RWPE2 (cell line): ENCODE measurements around the gene CCSER2.

Source experiments
- ATAC-seq: fragments of 200-7000 bp; cut with Tn5 transposase; 3 replicates; pipeline ENCODE4 v1.9.1; 2021; ENCODE audit warnings: low read depth
- DNase-seq: peaks from one replicate; pipeline ENCODE4 v3.0.0-alpha.2; 2020; ENCODE audit warnings: low spot score
- H3K27ac ChIP-seq: fragments of 450-650 bp; 2 replicates; pipeline ENCODE4 v1.5.1; 2017; ENCODE audit warnings: mild to moderate bottlenecking; ENCODE audit not compliant: poor library complexity, severe bottlenecking
- H3K27me3 ChIP-seq: fragments of 250-450 bp; sonication (Bioruptor Pico); 2 replicates; pipeline ENCODE4 v1.5.1; 2021; ENCODE audit warnings: mild to moderate bottlenecking, moderate library complexity; ENCODE audit not compliant: insufficient read depth, poor library complexity, severe bottlenecking
- H3K36me3 ChIP-seq: fragments of 250-450 bp; sonication (Bioruptor Pico); 2 replicates; pipeline ENCODE4 v1.5.1; 2020; ENCODE audit warnings: low read depth, mild to moderate bottlenecking, moderate library complexity
- H3K4me1 ChIP-seq: fragments of 250-450 bp; sonication (Bioruptor Pico); 2 replicates; pipeline ENCODE4 v1.5.1; 2021; ENCODE audit warnings: mild to moderate bottlenecking, moderate library complexity; ENCODE audit not compliant: insufficient read depth, poor library complexity, severe bottlenecking
- H3K4me3 ChIP-seq: fragments of 250-450 bp; sonication (Bioruptor Pico); 2 replicates; pipeline ENCODE4 v1.5.1; 2021; ENCODE audit warnings: mild to moderate bottlenecking, moderate library complexity; ENCODE audit not compliant: severe bottlenecking
- H3K9me3 ChIP-seq: fragments of 250-450 bp; sonication (Bioruptor Pico); 2 replicates; pipeline ENCODE4 v1.5.1; 2021; ENCODE audit warnings: mild to moderate bottlenecking, moderate library complexity; ENCODE audit not compliant: severe bottlenecking
- TF ChIP-seq, protein P1 (sequence below): fragments of 450-650 bp; IDR thresholded peaks from one replicate; pipeline ENCODE4 v1.5.1; 2017; ENCODE audit warnings: mild to moderate bottlenecking, moderate library complexity; ENCODE audit not compliant: poor library complexity, severe bottlenecking

Gene CCSER2

DNA sequence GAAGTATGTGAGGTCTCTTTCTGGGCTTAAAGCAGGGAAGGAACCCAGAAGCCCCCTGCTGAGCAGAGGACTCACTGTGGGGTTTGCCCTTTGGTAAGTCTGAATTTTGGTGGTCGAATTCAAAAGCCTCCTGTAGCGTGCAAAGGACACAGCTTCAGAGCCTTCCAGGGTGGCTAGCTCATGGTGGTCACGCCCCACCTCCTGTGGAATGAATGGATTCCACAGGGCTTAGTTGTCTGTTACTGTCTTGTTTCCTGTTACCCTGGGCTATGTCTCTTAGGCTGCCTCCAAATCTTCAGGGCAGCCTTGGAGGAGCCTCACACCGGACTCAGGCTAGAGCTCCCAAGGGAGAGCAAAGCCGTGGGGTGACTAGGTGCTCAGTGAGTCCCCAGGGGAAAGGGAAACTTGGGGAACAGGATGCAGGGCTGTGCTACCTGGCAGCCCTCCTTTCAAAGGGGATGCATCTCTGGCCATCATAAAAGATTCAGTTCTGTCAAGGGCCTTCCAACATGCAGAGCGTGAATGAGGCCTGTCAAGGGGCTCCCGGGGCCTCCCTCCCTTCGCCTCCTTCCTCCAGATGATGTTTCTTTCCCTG lies 211.7 kb downstream of the CCSER2 start:
- no peak for DNase-seq

DNA sequence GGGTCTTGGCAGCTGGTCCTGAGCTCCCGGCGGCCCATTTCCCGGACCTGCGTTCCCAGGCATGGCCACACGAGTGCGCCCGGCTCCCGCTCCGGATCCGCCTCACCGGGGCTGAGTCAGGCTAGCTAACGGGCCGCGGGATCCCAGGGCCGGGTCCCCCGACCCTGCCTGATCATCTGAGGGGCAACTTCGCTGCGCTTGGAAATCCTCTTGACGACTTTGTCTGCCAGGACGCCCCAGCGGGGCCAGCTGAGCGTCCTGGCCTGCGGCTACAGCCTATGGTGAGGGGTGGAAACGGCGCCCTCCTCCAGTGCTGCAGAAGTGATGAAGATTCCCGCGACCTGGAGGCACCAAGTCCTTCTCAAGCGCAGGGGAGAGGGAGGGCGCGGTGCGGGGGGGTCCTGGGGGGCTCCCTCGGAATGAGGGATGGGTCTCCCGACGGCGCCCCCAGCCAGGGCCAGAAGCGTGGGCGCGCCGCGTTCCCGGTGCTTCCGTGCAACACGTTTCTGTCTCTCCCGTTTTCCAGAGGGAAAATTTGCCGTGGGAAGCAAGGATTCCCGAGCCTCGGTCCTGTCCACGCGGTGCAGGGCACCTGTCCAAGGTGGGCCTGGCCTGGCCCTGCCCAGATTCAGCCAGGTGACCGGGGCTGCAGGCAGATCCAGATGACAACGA lies 212.4 kb downstream of the CCSER2 start:
- Histone ChIP-seq H3K36me3 (no peaks in the 10 kb centered on the region), H3K9me3 (no peaks in the 10 kb centered on the region), H3K4me1 (peaks cover 16% of the 10 kb centered on the region), H3K4me3 (no peak overlapping the region), H3K27ac (no peak overlapping the region), H3K27me3 (no peaks in the 10 kb centered on the region)
- DNase-seq (no peak), ATAC-seq (peak; percentile 61)
- TF ChIP-seq, protein P1, sequence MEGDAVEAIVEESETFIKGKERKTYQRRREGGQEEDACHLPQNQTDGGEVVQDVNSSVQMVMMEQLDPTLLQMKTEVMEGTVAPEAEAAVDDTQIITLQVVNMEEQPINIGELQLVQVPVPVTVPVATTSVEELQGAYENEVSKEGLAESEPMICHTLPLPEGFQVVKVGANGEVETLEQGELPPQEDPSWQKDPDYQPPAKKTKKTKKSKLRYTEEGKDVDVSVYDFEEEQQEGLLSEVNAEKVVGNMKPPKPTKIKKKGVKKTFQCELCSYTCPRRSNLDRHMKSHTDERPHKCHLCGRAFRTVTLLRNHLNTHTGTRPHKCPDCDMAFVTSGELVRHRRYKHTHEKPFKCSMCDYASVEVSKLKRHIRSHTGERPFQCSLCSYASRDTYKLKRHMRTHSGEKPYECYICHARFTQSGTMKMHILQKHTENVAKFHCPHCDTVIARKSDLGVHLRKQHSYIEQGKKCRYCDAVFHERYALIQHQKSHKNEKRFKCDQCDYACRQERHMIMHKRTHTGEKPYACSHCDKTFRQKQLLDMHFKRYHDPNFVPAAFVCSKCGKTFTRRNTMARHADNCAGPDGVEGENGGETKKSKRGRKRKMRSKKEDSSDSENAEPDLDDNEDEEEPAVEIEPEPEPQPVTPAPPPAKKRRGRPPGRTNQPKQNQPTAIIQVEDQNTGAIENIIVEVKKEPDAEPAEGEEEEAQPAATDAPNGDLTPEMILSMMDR = peak; percentile 84

More for the DNA sequence above, 211.7 kb downstream of the CCSER2 start:
- Histone ChIP-seq H3K4me3 (no peak overlapping the region), H3K36me3 (no peaks in the 10 kb centered on the region), H3K27ac (peak overlapping the region; percentile 33), H3K4me1 (peaks cover 16% of the 10 kb centered on the region), H3K27me3 (no peaks in the 10 kb centered on the region), H3K9me3 (no peaks in the 10 kb centered on the region)
- TF ChIP-seq, protein P1 = no peak
- peak; percentile 88 for ATAC-seq

DNA sequence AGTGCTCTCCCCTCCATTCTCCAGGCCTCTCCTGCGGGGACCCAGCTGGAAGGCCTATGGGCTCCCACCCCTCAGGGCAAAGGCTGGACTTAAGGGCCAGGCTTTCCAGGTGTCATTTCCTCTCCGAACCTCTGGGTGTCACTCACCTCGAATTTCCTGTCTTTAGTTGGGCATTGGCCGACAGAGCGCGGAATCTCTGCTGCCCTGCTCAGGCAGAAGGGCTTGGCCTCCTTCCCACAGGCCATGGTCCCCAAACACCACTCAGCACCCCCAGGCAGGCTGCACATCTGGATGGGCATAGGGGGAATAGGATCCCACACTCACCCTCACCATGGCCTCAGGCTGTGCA lies 212.9 kb downstream of the CCSER2 start:
- TF ChIP-seq, protein P1 = no peak
- H3K27ac ChIP-seq = no peak overlapping the region
- H3K4me3 ChIP-seq = no peak overlapping the region
- ATAC-seq (no peak), DNase-seq (no peak)
- no peaks in the 10 kb centered on the region for H3K27me3 ChIP-seq
- H3K9me3 ChIP-seq = no peaks in the 10 kb centered on the region
- no peaks in the 10 kb centered on the region for H3K36me3 ChIP-seq
- peaks cover 16% of the 10 kb centered on the region for H3K4me1 ChIP-seq

DNA sequence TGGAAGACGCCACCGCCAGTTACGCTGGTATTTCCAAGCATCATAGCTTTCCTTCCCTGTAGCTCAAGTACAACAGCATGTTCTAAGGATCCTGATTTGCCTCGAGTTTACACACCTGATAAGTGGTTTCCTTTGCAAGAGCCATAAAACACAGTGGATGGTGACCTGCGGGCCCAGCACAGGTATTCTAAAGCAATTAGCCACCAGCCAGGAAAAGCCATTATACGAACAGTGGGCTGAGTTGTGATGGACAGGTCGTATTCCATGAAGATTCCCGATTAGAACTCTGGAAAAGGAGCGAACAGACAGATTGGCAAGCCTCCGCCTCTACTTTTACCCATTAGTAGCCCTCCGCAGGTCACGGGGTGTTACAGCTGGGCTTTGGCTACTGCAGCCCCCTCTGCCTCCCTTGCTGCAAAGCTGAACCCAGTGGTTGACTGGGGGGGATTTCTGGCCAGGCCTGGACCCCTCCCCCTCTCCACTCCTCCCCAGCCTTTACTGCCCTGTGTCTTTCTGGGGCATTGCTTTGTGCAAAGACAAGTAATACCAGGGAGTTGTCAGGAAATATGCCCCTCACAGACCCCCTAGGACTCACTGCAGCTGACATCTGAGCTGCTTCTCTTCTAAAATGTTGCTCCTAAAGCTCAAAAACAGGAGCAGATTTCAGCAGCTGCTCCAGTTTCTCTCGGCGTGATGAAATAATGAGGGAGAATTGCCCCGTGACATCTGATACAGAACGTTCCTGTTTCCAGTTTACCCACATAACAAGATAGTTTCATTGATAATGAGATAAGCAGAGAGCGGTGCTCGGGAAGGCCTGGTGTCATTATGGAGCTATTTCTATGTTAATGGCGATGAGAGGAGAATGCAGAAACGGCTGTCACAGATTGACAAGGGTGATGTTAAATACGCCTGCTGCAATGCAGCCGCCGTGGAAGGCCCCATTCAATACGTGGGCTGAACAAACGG lies 214.4 kb downstream of the CCSER2 start:
- H3K4me1 ChIP-seq = peaks cover 16% of the 10 kb centered on the region
- H3K4me3 ChIP-seq = no peak overlapping the region
- H3K36me3 ChIP-seq = no peaks in the 10 kb centered on the region
- H3K9me3 ChIP-seq = no peaks in the 10 kb centered on the region
- TF ChIP-seq, protein P1 = no peak
- H3K27ac ChIP-seq = no peak overlapping the region
- no peak for ATAC-seq
- no peaks in the 10 kb centered on the region for H3K27me3 ChIP-seq
- no peak for DNase-seq
